Sciatic nerve (tissue), 2 donors: ENCODE data around the gene EHMT2. TPM values are rescaled to one million over a fixed set of nuclear protein-coding genes. Genes with fewer than 3 reads are reported as not detected.
"Not testable (repeated sequence)": the region's sequence is repeated elsewhere in the genome, so short reads cannot be mapped to it uniquely, and the experiment has no call there.

Experiments
- ATAC-seq: fragments of 200-7000 bp; cut with Tn5 transposase; one replicate; pipeline ENCODE4 v1.9.1; 2020; ENCODE audit warnings: mild to moderate bottlenecking, moderate library complexity
- DNase-seq: peaks from one replicate; pipeline ENCODE4 v3.0.0-alpha.2; 2020; ENCODE audit warnings: low spot score
- intact Hi-C: fragments of 100-400 bp; cut with DNase I; formaldehyde crosslinking; loops from one replicate; pipeline ENCODE4 v1.14.2; 2022
- total RNA-seq: library from RNA; stranded (reverse); fragmentation: NEBNext Ultra II Directional; extraction: Animal tissue kit (Norgen Biotek cat#: 25700); gene quantifications from one replicate; pipeline ENCODE4 v1.2.1, GENCODE V29; 2021
- donor health status: DM: no; HTN: no; CAD: no.
- donor health status: DM: no; HTN: no; CAD: no.

Gene EHMT2
- total RNA-seq, 1 donor from 2014 or later: 49.4 TPM

- DNase-seq (no peak), ATAC-seq (no peak)
- intact Hi-C loops: no loop called here
These were observed 20.7 kb upstream of the EHMT2 start for GRCh38 chr6:31918069-31918720.

- no peak for DNase-seq
- ATAC-seq: no peak
- intact Hi-C loops: no loop called here
These were observed 18.3 kb upstream of the EHMT2 start for GRCh38 chr6:31915756-31916155.

- no peak for ATAC-seq
- no peak for DNase-seq
- intact Hi-C loops: no loop called here
These were observed 17.9 kb upstream of the EHMT2 start for GRCh38 chr6:31915351-31915750.

- ATAC-seq: no peak
- intact Hi-C loops: no loop called here
These were observed 14.5 kb upstream of the EHMT2 start for GRCh38 chr6:31911826-31912585.

GRCh38 chr6:31909298-31909697 is 11.8 kb upstream of the EHMT2 start:
- DNase-seq, ATAC-seq, intact Hi-C loops: not testable (repeated sequence)

More at GRCh38 chr6:31911826-31912585, 14.5 kb upstream of the EHMT2 start:
- DNase-seq: no peak

GRCh38 chr6:31908791-31909190 is 11.3 kb upstream of the EHMT2 start:
- DNase-seq (no peak), ATAC-seq (no peak)
- intact Hi-C loops: no loop called here

- intact Hi-C loops, DNase-seq, ATAC-seq: not testable (repeated sequence)
These were observed 10.8 kb upstream of the EHMT2 start for GRCh38 chr6:31908255-31908654.

- intact Hi-C loops: no loop called here
- DNase-seq (no peak), ATAC-seq (no peak)
These were observed 9.8 kb upstream of the EHMT2 start for GRCh38 chr6:31907158-31907813.

- ATAC-seq, intact Hi-C loops, DNase-seq: not testable (repeated sequence)
These were observed 9.2 kb upstream of the EHMT2 start for GRCh38 chr6:31906727-31907126.

GRCh38 chr6:31906122-31906521 is 8.6 kb upstream of the EHMT2 start:
- intact Hi-C loops: no loop called here
- DNase-seq (no peak), ATAC-seq (no peak)

- intact Hi-C loops: no loop called here
- no peak for DNase-seq
- no peak for ATAC-seq
These were observed 7.5 kb upstream of the EHMT2 start for GRCh38 chr6:31905041-31905440.

GRCh38 chr6:31903957-31904356 is 6.5 kb upstream of the EHMT2 start:
- DNase-seq (no peak), ATAC-seq (no peak)
- intact Hi-C loops: loop anchor here (5.0 kb wide), 1 partner anchor 48 kb away; no protein-coding TSS in a partner anchor

- peak; percentile 86 for ATAC-seq
- intact Hi-C loops: loop anchor here (5.0 kb wide), 1 partner anchor 50 kb away; no protein-coding TSS in a partner anchor
These were observed 4.6 kb upstream of the EHMT2 start, which contains the start of gene ZBTB12 for GRCh38 chr6:31901953-31902643. ZBTB12 (minus strand) TSS chr6:31902086; CDS start chr6:31901305, 781 bp downstream.

GRCh38 chr6:31901415-31901952 is 4.0 kb upstream of the EHMT2 start:
- DNase-seq: peak; percentile 88
- intact Hi-C loops: loop anchor here (5.0 kb wide), 1 partner anchor 51 kb away; no protein-coding TSS in a partner anchor
- peak; percentile 61 for ATAC-seq

More at GRCh38 chr6:31901953-31902643, 4.6 kb upstream of the EHMT2 start, which contains the start of gene ZBTB12:
- peak; percentile 95 for DNase-seq

GRCh38 chr6:31900917-31901414 is 3.5 kb upstream of the EHMT2 start:
- no peak for ATAC-seq
- DNase-seq: peak; percentile 69
- intact Hi-C loops: loop anchor here (5.0 kb wide), 1 partner anchor 51 kb away; no protein-coding TSS in a partner anchor

GRCh38 chr6:31899882-31900722 is 2.6 kb upstream of the EHMT2 start:
- ATAC-seq: no peak
- intact Hi-C loops: loop anchor here (5.0 to 10.0 kb wide), 2 partner anchors 52 to 165 kb away; partner anchors contain the start of gene CLIC1
- no peak for DNase-seq

GRCh38 chr6:31899215-31899614 is 1.7 kb upstream of the EHMT2 start:
- intact Hi-C loops: loop anchor here (10.0 kb wide), 1 partner anchor 164 kb away; the partner anchor contains the start of gene CLIC1
- ATAC-seq (no peak), DNase-seq (no peak)
